WTC11 (cell line): ENCODE results near the gene UTS2B. TPM values are rescaled to one million over a fixed set of nuclear protein-coding genes. Genes with fewer than 3 reads are reported as not detected.

Experiments used
- ATAC-seq: fragments of 200-7000 bp; cut with Tn5 transposase; 2 replicates; pipeline ENCODE4 v1.10.0; 2021; ENCODE audit warnings: mild to moderate bottlenecking, moderate library complexity
- CTCF ChIA-PET: fragments of 300-600 bp; sonication (Branson Sonifier 250); formaldehyde crosslinking; loops from one replicate; lab custom pipeline; 2021; ENCODE audit warnings: antibody characterized with exemption; lab: Charles Lee
- POLR2A ChIA-PET: fragments of 350-600 bp; sonication (Branson Sonifier 250); formaldehyde crosslinking; loops from one replicate; lab custom pipeline; 2021; ENCODE audit warnings: antibody characterized with exemption; lab: Charles Lee
- DNase-seq: peaks from one replicate; pipeline ENCODE4 v3.0.0; 2021; ENCODE audit warnings: low spot score
- H3K27ac Mint-ChIP-seq: 2 replicates; pipeline ENCODE4 v1.8.0; 2021; ENCODE audit warnings: mixed read lengths
- H3K27me3 Mint-ChIP-seq: 2 replicates; pipeline ENCODE4 v1.8.0; 2021; ENCODE audit warnings: low read depth, mild to moderate bottlenecking, moderate library complexity, mixed read lengths
- H3K36me3 Mint-ChIP-seq: 2 replicates; pipeline ENCODE4 v1.8.0; 2021; ENCODE audit warnings: mixed read lengths
- H3K4me1 Mint-ChIP-seq: 2 replicates; pipeline ENCODE4 v1.8.0; 2022; ENCODE audit warnings: mixed read lengths
- H3K4me3 Mint-ChIP-seq: 2 replicates; pipeline ENCODE4 v1.8.0; 2021; ENCODE audit warnings: mild to moderate bottlenecking, moderate library complexity, mixed read lengths
- H3K9me3 Mint-ChIP-seq: 2 replicates; pipeline ENCODE4 v1.8.0; 2021; ENCODE audit warnings: mixed read lengths
- ATF1 ChIP-seq: sonication (generic); formaldehyde crosslinking; IDR thresholded peaks from 2 replicates; pipeline ENCODE4 v1.8.1; 2023; ENCODE audit warnings: mild to moderate bottlenecking, moderate library complexity, missing genetic modification reagents
- CREB1 ChIP-seq: sonication (generic); formaldehyde crosslinking; IDR thresholded peaks from 2 replicates; pipeline ENCODE4 v1.8.0; 2023; ENCODE audit warnings: mild to moderate bottlenecking, missing genetic modification reagents
- ELF4 ChIP-seq: sonication (generic); formaldehyde crosslinking; IDR thresholded peaks from 2 replicates; pipeline ENCODE4 v1.8.1; 2022; ENCODE audit warnings: low read depth, mild to moderate bottlenecking, moderate library complexity, missing genetic modification reagents
- FOXK1 ChIP-seq: sonication (generic); formaldehyde crosslinking; IDR thresholded peaks from 2 replicates; pipeline ENCODE4 v1.8.0; 2022; ENCODE audit warnings: mild to moderate bottlenecking, moderate library complexity, missing genetic modification reagents
- GABPB1 ChIP-seq: sonication (generic); formaldehyde crosslinking; IDR thresholded peaks from 2 replicates; pipeline ENCODE4 v1.8.1; 2023; ENCODE audit warnings: mild to moderate bottlenecking, missing genetic modification reagents
- KAT7 ChIP-seq: sonication (generic); formaldehyde crosslinking; IDR thresholded peaks from 2 replicates; pipeline ENCODE4 v1.8.1; 2023; ENCODE audit warnings: missing genetic modification reagents, mild to moderate bottlenecking, borderline replicate concordance
- MYBL2 ChIP-seq: sonication (generic); formaldehyde crosslinking; IDR thresholded peaks from 2 replicates; pipeline ENCODE4 v1.8.1; 2023; ENCODE audit warnings: mild to moderate bottlenecking, moderate library complexity, missing genetic modification reagents
- NFATC4 ChIP-seq: fragments of 250-450 bp; sonication (Bioruptor Pico); IDR thresholded peaks from 2 replicates; pipeline ENCODE4 v1.9.0; 2021; ENCODE audit warnings: mild to moderate bottlenecking
- NFE2L1 ChIP-seq: sonication (generic); formaldehyde crosslinking; IDR thresholded peaks from 2 replicates; pipeline ENCODE4 v1.8.1; 2023; ENCODE audit warnings: missing genetic modification reagents
- NFYB ChIP-seq: sonication (generic); formaldehyde crosslinking; conservative IDR thresholded peaks from 2 replicates; pipeline ENCODE4 v1.8.0; 2022; ENCODE audit warnings: low read depth, missing genetic modification reagents
- NR2C2 ChIP-seq: sonication (generic); formaldehyde crosslinking; IDR thresholded peaks from 2 replicates; pipeline ENCODE4 v1.8.0; 2022; ENCODE audit warnings: mild to moderate bottlenecking, missing genetic modification reagents
- OVOL2 ChIP-seq: fragments of 250-450 bp; sonication (Bioruptor Pico); IDR thresholded peaks from 2 replicates; pipeline ENCODE4 v1.9.0; 2021; ENCODE audit warnings: mild to moderate bottlenecking, borderline replicate concordance
- PRRX2 ChIP-seq: fragments of 250-450 bp; sonication (Bioruptor Pico); IDR thresholded peaks from 2 replicates; pipeline ENCODE4 v1.8.0; 2021; ENCODE audit warnings: mild to moderate bottlenecking
- RORB ChIP-seq: fragments of 250-450 bp; sonication (Bioruptor Pico); IDR thresholded peaks from 2 replicates; pipeline ENCODE4 v1.9.0; 2021; ENCODE audit warnings: mild to moderate bottlenecking
- SMAD3 ChIP-seq: sonication (generic); formaldehyde crosslinking; IDR thresholded peaks from 2 replicates; pipeline ENCODE4 v1.8.0; 2022; ENCODE audit warnings: missing genetic modification reagents, mild to moderate bottlenecking, borderline replicate concordance
- TP53 ChIP-seq: sonication (generic); formaldehyde crosslinking; IDR thresholded peaks from 2 replicates; pipeline ENCODE4 v1.8.1; 2023; ENCODE audit warnings: mild to moderate bottlenecking, missing genetic modification reagents
- ZNF232 ChIP-seq: sonication (generic); formaldehyde crosslinking; IDR thresholded peaks from 2 replicates; pipeline ENCODE4 v1.8.0; 2022; ENCODE audit warnings: mild to moderate bottlenecking, missing genetic modification reagents
- ZNF317 ChIP-seq: sonication (generic); formaldehyde crosslinking; IDR thresholded peaks from 2 replicates; pipeline ENCODE4 v1.8.1; 2023; ENCODE audit warnings: low read depth, mild to moderate bottlenecking, moderate library complexity, missing genetic modification reagents, borderline replicate concordance
- total RNA-seq: library from RNA; stranded (reverse); gene quantifications from 3 replicates; pipeline ENCODE4 v1.2.3, GENCODE V29; 2021
- TF ChIP-seq, protein P1 (sequence below): fragments of 250-450 bp; sonication (Bioruptor Pico); IDR thresholded peaks from 2 replicates; pipeline ENCODE4 v1.8.0; 2021; ENCODE audit warnings: mild to moderate bottlenecking
- TF ChIP-seq, protein P2 (sequence below): sonication (generic); formaldehyde crosslinking; IDR thresholded peaks from 2 replicates; pipeline ENCODE4 v1.8.1; 2022; ENCODE audit warnings: missing genetic modification reagents, borderline replicate concordance
- TF ChIP-seq, protein P3 (sequence below): sonication (generic); formaldehyde crosslinking; IDR thresholded peaks from 2 replicates; pipeline ENCODE4 v1.8.0; 2022; ENCODE audit warnings: missing genetic modification reagents
- TF ChIP-seq, protein P4 (sequence below): sonication (generic); formaldehyde crosslinking; IDR thresholded peaks from 2 replicates; pipeline ENCODE4 v1.8.1; 2023; ENCODE audit warnings: mild to moderate bottlenecking, moderate library complexity, missing genetic modification reagents
- TF ChIP-seq, protein P5 (sequence below): sonication (generic); formaldehyde crosslinking; IDR thresholded peaks from 2 replicates; pipeline ENCODE4 v1.8.0; 2022; ENCODE audit warnings: mild to moderate bottlenecking, missing genetic modification reagents
- TF ChIP-seq, protein P6 (sequence below): fragments of 250-450 bp; sonication (Bioruptor Pico); IDR thresholded peaks from 2 replicates; pipeline ENCODE4 v2.1.2; 2022; ENCODE audit warnings: mild to moderate bottlenecking, moderate library complexity
- TF ChIP-seq, protein P7 (sequence below): sonication (generic); formaldehyde crosslinking; IDR thresholded peaks from 2 replicates; pipeline ENCODE4 v1.8.0; 2023; ENCODE audit warnings: missing genetic modification reagents

UTS2B gene
- total RNA-seq, 1 experiment from 2014 or later, result not detected

DNA sequence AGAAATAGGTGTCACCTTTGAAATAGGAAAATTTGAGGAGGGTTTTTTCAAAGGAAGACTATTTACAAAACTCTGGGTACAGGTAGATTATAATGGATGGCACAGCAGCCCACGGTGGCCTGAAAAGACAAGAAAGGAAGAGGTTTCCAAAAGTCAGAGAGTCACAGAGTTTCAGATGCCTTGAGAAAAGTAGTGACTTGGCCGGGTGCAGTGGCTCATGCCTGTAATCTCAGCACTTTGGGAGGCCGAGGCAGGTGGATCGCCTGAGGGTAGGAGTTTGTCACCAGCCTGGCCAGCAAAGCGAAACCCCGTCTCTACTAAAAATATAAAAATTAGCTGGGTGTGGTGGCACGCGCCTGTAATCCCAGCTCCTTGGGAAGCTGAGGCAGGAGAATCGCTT lies 96.1 kb downstream of the UTS2B start:
- peaks cover 53% of the 10 kb centered on the region for H3K4me1 Mint-ChIP-seq
- ChIA-PET POLR2A (no interaction called here), CTCF (interaction anchor here (1.1 kb wide), 1 partner anchor 98 kb away, joined by 3 read pairs; no protein-coding TSS in a partner anchor)
- TF ChIP-seq RORB (CRISPR knock-in tag) (no peak), SMAD3 (CRISPR knock-in tag) (no peak), FOXK1 (CRISPR knock-in tag) (no peak), NFE2L1 (CRISPR knock-in tag) (no peak), ZNF317 (no peak), ZNF232 (CRISPR knock-in tag) (no peak), OVOL2 (CRISPR knock-in tag) (no peak), CREB1 (CRISPR knock-in tag) (no peak)
- TF ChIP-seq, protein P1, sequence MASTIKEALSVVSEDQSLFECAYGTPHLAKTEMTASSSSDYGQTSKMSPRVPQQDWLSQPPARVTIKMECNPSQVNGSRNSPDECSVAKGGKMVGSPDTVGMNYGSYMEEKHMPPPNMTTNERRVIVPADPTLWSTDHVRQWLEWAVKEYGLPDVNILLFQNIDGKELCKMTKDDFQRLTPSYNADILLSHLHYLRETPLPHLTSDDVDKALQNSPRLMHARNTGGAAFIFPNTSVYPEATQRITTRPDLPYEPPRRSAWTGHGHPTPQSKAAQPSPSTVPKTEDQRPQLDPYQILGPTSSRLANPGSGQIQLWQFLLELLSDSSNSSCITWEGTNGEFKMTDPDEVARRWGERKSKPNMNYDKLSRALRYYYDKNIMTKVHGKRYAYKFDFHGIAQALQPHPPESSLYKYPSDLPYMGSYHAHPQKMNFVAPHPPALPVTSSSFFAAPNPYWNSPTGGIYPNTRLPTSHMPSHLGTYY, result no peak
- TF ChIP-seq, protein P2, sequence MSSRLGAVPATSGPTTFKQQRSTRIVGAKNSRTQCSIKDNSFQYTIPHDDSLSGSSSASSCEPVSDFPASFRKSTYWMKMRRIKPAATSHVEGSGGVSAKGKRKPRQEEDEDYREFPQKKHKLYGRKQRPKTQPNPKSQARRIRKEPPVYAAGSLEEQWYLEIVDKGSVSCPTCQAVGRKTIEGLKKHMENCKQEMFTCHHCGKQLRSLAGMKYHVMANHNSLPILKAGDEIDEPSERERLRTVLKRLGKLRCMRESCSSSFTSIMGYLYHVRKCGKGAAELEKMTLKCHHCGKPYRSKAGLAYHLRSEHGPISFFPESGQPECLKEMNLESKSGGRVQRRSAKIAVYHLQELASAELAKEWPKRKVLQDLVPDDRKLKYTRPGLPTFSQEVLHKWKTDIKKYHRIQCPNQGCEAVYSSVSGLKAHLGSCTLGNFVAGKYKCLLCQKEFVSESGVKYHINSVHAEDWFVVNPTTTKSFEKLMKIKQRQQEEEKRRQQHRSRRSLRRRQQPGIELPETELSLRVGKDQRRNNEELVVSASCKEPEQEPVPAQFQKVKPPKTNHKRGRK, result no peak
- H3K9me3 Mint-ChIP-seq, result no peaks in the 10 kb centered on the region
- H3K27ac Mint-ChIP-seq, result no peak overlapping the region
- no peaks in the 10 kb centered on the region for H3K27me3 Mint-ChIP-seq
- ATAC-seq, result no peak
- no peak for DNase-seq
- no peaks in the 10 kb centered on the region for H3K36me3 Mint-ChIP-seq
- H3K4me3 Mint-ChIP-seq, result no peak overlapping the region

DNA sequence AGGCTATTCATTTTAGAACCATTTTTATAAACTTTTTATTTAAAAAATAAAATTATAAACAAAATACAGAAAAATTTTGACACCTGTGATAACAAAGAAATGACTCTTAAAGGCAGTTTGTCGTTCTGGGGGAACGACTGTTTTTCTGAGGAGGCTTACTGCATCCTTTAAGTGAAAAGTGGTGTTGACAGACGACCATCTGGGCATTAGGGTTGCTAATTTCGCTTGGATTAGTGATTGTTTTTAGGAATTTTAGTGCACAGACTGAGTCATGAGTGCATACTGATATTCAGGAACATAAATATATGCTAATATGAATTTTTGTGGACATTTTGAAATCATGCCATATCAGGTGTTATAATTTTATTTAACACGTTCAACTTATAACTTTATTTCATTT lies 102.8 kb downstream of the UTS2B start:
- ChIA-PET POLR2A (no interaction called here), CTCF (no interaction called here)
- ATAC-seq, result no peak
- peaks cover 3% of the 10 kb centered on the region; the same call in 1 of the 2 replicates for H3K4me1 Mint-ChIP-seq
- peaks cover 3% of the 10 kb centered on the region; the same call in 1 of the 2 replicates for H3K9me3 Mint-ChIP-seq
- no peaks in the 10 kb centered on the region for H3K36me3 Mint-ChIP-seq
- no peak overlapping the region for H3K27ac Mint-ChIP-seq
- H3K4me3 Mint-ChIP-seq, result no peak overlapping the region
- H3K27me3 Mint-ChIP-seq, result no peaks in the 10 kb centered on the region
- no peak for DNase-seq
- TF ChIP-seq, protein P3, sequence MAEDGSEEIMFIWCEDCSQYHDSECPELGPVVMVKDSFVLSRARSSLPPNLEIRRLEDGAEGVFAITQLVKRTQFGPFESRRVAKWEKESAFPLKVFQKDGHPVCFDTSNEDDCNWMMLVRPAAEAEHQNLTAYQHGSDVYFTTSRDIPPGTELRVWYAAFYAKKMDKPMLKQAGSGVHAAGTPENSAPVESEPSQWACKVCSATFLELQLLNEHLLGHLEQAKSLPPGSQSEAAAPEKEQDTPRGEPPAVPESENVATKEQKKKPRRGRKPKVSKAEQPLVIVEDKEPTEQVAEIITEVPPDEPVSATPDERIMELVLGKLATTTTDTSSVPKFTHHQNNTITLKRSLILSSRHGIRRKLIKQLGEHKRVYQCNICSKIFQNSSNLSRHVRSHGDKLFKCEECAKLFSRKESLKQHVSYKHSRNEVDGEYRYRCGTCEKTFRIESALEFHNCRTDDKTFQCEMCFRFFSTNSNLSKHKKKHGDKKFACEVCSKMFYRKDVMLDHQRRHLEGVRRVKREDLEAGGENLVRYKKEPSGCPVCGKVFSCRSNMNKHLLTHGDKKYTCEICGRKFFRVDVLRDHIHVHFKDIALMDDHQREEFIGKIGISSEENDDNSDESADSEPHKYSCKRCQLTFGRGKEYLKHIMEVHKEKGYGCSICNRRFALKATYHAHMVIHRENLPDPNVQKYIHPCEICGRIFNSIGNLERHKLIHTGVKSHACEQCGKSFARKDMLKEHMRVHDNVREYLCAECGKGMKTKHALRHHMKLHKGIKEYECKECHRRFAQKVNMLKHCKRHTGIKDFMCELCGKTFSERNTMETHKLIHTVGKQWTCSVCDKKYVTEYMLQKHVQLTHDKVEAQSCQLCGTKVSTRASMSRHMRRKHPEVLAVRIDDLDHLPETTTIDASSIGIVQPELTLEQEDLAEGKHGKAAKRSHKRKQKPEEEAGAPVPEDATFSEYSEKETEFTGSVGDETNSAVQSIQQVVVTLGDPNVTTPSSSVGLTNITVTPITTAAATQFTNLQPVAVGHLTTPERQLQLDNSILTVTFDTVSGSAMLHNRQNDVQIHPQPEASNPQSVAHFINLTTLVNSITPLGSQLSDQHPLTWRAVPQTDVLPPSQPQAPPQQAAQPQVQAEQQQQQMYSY (CRISPR knock-in tag), result no peak
- TF ChIP-seq NFYB (no peak), ELF4 (no peak), CREB1 (CRISPR knock-in tag) (no peak), TP53 (CRISPR knock-in tag) (no peak), NFATC4 (CRISPR knock-in tag) (no peak), ATF1 (CRISPR knock-in tag) (no peak), GABPB1 (no peak), KAT7 (CRISPR knock-in tag) (no peak), NR2C2 (CRISPR knock-in tag) (no peak), PRRX2 (CRISPR knock-in tag) (no peak), MYBL2 (CRISPR knock-in tag) (no peak)
- TF ChIP-seq, protein P1, result no peak
- TF ChIP-seq, protein P4, sequence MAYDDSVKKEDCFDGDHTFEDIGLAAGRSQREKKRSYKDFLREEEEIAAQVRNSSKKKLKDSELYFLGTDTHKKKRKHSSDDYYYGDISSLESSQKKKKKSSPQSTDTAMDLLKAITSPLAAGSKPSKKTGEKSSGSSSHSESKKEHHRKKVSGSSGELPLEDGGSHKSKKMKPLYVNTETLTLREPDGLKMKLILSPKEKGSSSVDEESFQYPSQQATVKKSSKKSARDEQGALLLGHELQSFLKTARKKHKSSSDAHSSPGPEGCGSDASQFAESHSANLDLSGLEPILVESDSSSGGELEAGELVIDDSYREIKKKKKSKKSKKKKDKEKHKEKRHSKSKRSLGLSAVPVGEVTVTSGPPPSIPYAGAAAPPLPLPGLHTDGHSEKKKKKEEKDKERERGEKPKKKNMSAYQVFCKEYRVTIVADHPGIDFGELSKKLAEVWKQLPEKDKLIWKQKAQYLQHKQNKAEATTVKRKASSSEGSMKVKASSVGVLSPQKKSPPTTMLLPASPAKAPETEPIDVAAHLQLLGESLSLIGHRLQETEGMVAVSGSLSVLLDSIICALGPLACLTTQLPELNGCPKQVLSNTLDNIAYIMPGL, result no peak
- TF ChIP-seq, protein P5, sequence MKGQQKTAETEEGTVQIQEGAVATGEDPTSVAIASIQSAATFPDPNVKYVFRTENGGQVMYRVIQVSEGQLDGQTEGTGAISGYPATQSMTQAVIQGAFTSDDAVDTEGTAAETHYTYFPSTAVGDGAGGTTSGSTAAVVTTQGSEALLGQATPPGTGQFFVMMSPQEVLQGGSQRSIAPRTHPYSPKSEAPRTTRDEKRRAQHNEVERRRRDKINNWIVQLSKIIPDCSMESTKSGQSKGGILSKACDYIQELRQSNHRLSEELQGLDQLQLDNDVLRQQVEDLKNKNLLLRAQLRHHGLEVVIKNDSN, result no peak
- TF ChIP-seq, protein P6, sequence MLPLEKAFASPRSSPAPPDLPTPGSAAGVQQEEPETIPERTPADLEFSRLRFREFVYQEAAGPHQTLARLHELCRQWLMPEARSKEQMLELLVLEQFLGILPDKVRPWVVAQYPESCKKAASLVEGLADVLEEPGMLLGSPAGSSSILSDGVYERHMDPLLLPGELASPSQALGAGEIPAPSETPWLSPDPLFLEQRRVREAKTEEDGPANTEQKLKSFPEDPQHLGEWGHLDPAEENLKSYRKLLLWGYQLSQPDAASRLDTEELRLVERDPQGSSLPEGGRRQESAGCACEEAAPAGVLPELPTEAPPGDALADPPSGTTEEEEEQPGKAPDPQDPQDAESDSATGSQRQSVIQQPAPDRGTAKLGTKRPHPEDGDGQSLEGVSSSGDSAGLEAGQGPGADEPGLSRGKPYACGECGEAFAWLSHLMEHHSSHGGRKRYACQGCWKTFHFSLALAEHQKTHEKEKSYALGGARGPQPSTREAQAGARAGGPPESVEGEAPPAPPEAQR (CRISPR knock-in tag), result no peak
- TF ChIP-seq, protein P7, sequence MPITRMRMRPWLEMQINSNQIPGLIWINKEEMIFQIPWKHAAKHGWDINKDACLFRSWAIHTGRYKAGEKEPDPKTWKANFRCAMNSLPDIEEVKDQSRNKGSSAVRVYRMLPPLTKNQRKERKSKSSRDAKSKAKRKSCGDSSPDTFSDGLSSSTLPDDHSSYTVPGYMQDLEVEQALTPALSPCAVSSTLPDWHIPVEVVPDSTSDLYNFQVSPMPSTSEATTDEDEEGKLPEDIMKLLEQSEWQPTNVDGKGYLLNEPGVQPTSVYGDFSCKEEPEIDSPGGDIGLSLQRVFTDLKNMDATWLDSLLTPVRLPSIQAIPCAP (CRISPR knock-in tag), result no peak
